Measurements from ENCODE around the gene CD99. TPM values are rescaled to one million over a fixed set of nuclear protein-coding genes. Genes with fewer than 3 reads are reported as not detected.
"Not testable (repeated sequence)": the region's sequence is repeated elsewhere in the genome, so short reads cannot be mapped to it uniquely, and the experiment has no call there.

The CD99 gene
- total and polyA plus RNA-seq, 8 donors = 64.5 to 432 (median 134) TPM

GRCh38 chrX:2735270-2735669, 44.2 kb downstream of the CD99 start:
- no peak for TF ChIP-seq CTCF (IDR thresholded peaks at IDR 0.05)
- FAIRE-seq = no peak
- H3K27me3 ChIP-seq = no peaks in the 10 kb centered on the region
- no peaks in the 10 kb centered on the region for H3K9me3 ChIP-seq
- H3K27ac ChIP-seq = no peak overlapping the region
- no peak for DNase-seq
- no peaks in the 10 kb centered on the region for H3K4me1 ChIP-seq
- WGBS, 2 donors = 94% methylated on average over 4 of the region's 4 CpGs
- no peak overlapping the region for H3K4me3 ChIP-seq
- intact Hi-C loops (cut with DNase I) = no loop called here
- H3K36me3 ChIP-seq = peaks cover 0 to 20% (median 0%) of the 10 kb centered on the region in 3 donors
- ATAC-seq = no peak

- TF ChIP-seq CTCF (IDR thresholded peaks at IDR 0.05) = no peak
- FAIRE-seq = no peak
- ATAC-seq = no peak
- H3K27ac ChIP-seq = no peak overlapping the region
- H3K4me1 ChIP-seq = no peaks in the 10 kb centered on the region
- H3K36me3 ChIP-seq = no peaks in the 10 kb centered on the region
- intact Hi-C loops (cut with DNase I) = no loop called here
- no peaks in the 10 kb centered on the region for H3K27me3 ChIP-seq
- no peak overlapping the region for H3K4me3 ChIP-seq
- 92 to 94% methylated on average over 11 of the region's 11 CpGs for WGBS, 2 donors
- no peak for DNase-seq
- no peaks in the 10 kb centered on the region for H3K9me3 ChIP-seq
Measured at GRCh38 chrX:2740672-2741071, 49.6 kb downstream of the CD99 start.

- intact Hi-C loops (cut with DNase I) = no loop called here
- no peak for TF ChIP-seq CTCF (IDR thresholded peaks at IDR 0.05)
- 97 to 98% methylated on average over 3 of the region's 3 CpGs for WGBS, 2 donors
- no peaks in the 10 kb centered on the region for H3K27me3 ChIP-seq
- FAIRE-seq (no peak), ATAC-seq (no peak), DNase-seq (no peak)
- H3K4me3 ChIP-seq = no peak overlapping the region
- H3K27ac ChIP-seq = no peak overlapping the region
- H3K36me3 ChIP-seq = no peaks in the 10 kb centered on the region
- no peaks in the 10 kb centered on the region for H3K9me3 ChIP-seq
- peaks cover 0 to 4% (median 2%) of the 10 kb centered on the region in 3 donors for H3K4me1 ChIP-seq
Measured at GRCh38 chrX:2741386-2741785, 50.3 kb downstream of the CD99 start.

GRCh38 chrX:2746250-2746649, 55.2 kb downstream of the CD99 start:
- H3K36me3 ChIP-seq; H3K27me3 ChIP-seq; H3K27ac ChIP-seq; H3K9me3 ChIP-seq; H3K4me3 ChIP-seq; intact Hi-C loops (cut with DNase I); H3K4me1 ChIP-seq; DNase-seq; FAIRE-seq: not testable (repeated sequence)
- 7 to 12% methylated on average over 6 of the region's 6 CpGs for WGBS, 2 donors
- peak; percentile 13 to 74 (median 40) for ATAC-seq

- Histone ChIP-seq H3K27ac (no peak overlapping the region), H3K36me3 (no peaks in the 10 kb centered on the region), H3K4me3 (no peak overlapping the region), H3K4me1 (peaks cover 0 to 4% (median 2%) of the 10 kb centered on the region in 3 donors), H3K27me3 (no peaks in the 10 kb centered on the region), H3K9me3 (no peaks in the 10 kb centered on the region)
- ATAC-seq (no peak), FAIRE-seq (no peak), DNase-seq (no peak)
- 72 to 82% methylated on average over 8 of the region's 8 CpGs for WGBS, 2 donors
- intact Hi-C loops (cut with DNase I) = no loop called here
- TF ChIP-seq CTCF (IDR thresholded peaks at IDR 0.05) = no peak
Measured at GRCh38 chrX:2748171-2748814, 57.2 kb downstream of the CD99 start.
